HEK293T (cell line): Measurements from ENCODE around the gene TGM5.

Experiments used
- CTCF ChIA-PET: fragments of 350-600 bp; formaldehyde crosslinking; extraction: SDS; loops from one replicate; lab custom pipeline; 2021; ENCODE audit warnings: antibody characterized with exemption, inconsistent platforms; lab: Yijun Ruan, JAX
- POLR2A ChIA-PET: fragments of 350-600 bp; formaldehyde crosslinking; extraction: SDS; loops from one replicate; lab custom pipeline; 2020; ENCODE audit warnings: antibody characterized with exemption, inconsistent platforms; lab: Yijun Ruan, JAX
- DNase-seq: peaks from one replicate; pipeline ENCODE4 v3.0.0; 2012; ENCODE audit warnings: mixed read lengths; ENCODE audit errors: extremely low spot score
- ARNT ChIP-seq: fragments of 450-650 bp; IDR thresholded peaks from 2 replicates; pipeline ENCODE4 v1.6.1; 2017; ENCODE audit warnings: mild to moderate bottlenecking
- BHLHE40 ChIP-seq: fragments of 450-650 bp; IDR thresholded peaks from 2 replicates; pipeline ENCODE4 v1.6.1; 2016; ENCODE audit warnings: mild to moderate bottlenecking, moderate library complexity, borderline replicate concordance
- CTBP1 ChIP-seq: fragments of 450-650 bp; IDR thresholded peaks from 2 replicates; pipeline ENCODE4 v1.6.1; 2016; ENCODE audit warnings: borderline replicate concordance
- ELF4 ChIP-seq: fragments of 450-650 bp; IDR thresholded peaks from 2 replicates; pipeline ENCODE4 v1.6.1; 2017; ENCODE audit warnings: antibody characterized with exemption
- FOXA1 ChIP-seq: fragments of 450-650 bp; IDR thresholded peaks from 2 replicates; pipeline ENCODE4 v1.6.1; 2016; ENCODE audit warnings: mild to moderate bottlenecking
- FOXK2 ChIP-seq: fragments of 450-650 bp; IDR thresholded peaks from 2 replicates; pipeline ENCODE4 v1.6.1; 2016; ENCODE audit warnings: mild to moderate bottlenecking
- FOXM1 ChIP-seq: fragments of 450-650 bp; IDR thresholded peaks from 2 replicates; pipeline ENCODE4 v1.6.1; 2017; ENCODE audit warnings: mild to moderate bottlenecking, borderline replicate concordance
- HDGF ChIP-seq: fragments of 450-650 bp; IDR thresholded peaks from 2 replicates; pipeline ENCODE4 v1.6.1; 2017; ENCODE audit warnings: antibody characterized with exemption, borderline replicate concordance
- L3MBTL2 ChIP-seq: fragments of 450-650 bp; conservative IDR thresholded peaks from 2 replicates; pipeline ENCODE4 v1.6.1; 2016; ENCODE audit warnings: mild to moderate bottlenecking
- LEF1 ChIP-seq: fragments of 450-650 bp; IDR thresholded peaks from 2 replicates; pipeline ENCODE4 v1.6.1; 2017; ENCODE audit warnings: mild to moderate bottlenecking, borderline replicate concordance
- NFRKB ChIP-seq: fragments of 450-650 bp; IDR thresholded peaks from 2 replicates; pipeline ENCODE4 v1.6.1; 2016; ENCODE audit warnings: mild to moderate bottlenecking, moderate library complexity
- PKNOX1 ChIP-seq: fragments of 450-650 bp; IDR thresholded peaks from 2 replicates; pipeline ENCODE4 v1.6.1; 2016
- SP1 ChIP-seq: fragments of 450-650 bp; IDR thresholded peaks from 2 replicates; pipeline ENCODE4 v1.6.1; 2017
- SUZ12 ChIP-seq: fragments of 450-650 bp; IDR thresholded peaks from 2 replicates; pipeline ENCODE4 v1.6.1; 2016; ENCODE audit warnings: mild to moderate bottlenecking
- TARDBP ChIP-seq: fragments of 450-650 bp; IDR thresholded peaks from 2 replicates; pipeline ENCODE4 v1.6.1; 2016
- ZNF384 ChIP-seq: fragments of 450-650 bp; IDR thresholded peaks from 2 replicates; pipeline ENCODE4 v1.6.1; 2016

The TGM5 gene

DNA sequence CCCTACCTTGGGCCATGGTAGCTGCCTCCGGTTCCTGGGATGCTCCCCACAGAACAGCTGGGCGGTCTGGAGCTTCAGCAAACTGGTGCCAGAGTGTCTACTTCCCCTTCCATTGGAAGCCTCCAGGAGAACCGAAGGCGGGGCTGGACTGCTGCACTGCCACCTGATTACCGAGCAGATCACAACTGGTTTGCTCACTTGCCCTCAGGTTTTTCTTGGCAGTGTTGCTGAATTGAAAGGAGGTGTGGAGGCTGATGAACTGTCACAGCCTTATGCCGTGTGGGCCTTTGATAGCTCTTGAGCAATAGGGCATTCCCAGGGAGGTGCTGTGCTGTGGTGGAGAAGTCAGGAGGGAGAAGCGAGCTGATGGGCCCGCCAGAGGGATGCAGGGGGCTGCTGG lies at the start of gene TGM5:
Gene TGM5 (minus strand): TSS at position 95 of the 400 bp plus-strand sequence. CDS start 79 bp downstream, at position 16.
- no peak for DNase-seq
- ChIA-PET POLR2A (no interaction called here), CTCF (no interaction called here)
- TF ChIP-seq ARNT (no peak), FOXK2 (no peak), ZNF384 (no peak), LEF1 (no peak), ELF4 (no peak)

DNA sequence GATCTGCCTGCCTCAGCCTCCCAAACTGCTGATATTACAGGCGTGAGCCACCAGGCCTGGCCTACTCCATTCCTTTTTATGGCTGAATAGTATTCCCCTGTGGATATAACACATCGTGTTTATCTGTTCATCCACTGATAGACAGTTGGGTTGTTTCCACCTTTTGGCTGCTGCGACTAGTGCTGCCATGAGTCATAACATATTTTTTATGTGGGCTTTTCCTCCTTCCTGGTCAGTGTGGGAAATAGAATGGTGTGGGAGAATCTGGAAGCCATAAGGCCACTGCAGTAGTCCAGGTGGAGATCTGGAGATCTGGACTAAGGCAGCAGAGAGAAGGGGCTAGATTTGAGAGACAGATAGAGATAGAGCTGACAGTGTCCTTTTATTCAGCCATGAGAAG lies 47.4 kb upstream of the TGM5 start:
- ChIA-PET POLR2A (no interaction called here), CTCF (interaction anchor here (0.9 kb wide), 1 partner anchor 196 kb away, joined by 3 read pairs; no protein-coding TSS in a partner anchor)
- no peak for TF ChIP-seq TARDBP
- TF ChIP-seq BHLHE40 = no peak
- TF ChIP-seq HDGF = no peak
- no peak for TF ChIP-seq LEF1
- no peak for TF ChIP-seq SP1
- no peak for TF ChIP-seq CTBP1
- TF ChIP-seq FOXK2 = no peak
- no peak for TF ChIP-seq ZNF384
- no peak for TF ChIP-seq NFRKB
- no peak for TF ChIP-seq ARNT
- no peak for TF ChIP-seq L3MBTL2
- no peak for TF ChIP-seq PKNOX1
- no peak for TF ChIP-seq FOXA1
- no peak for DNase-seq

DNA sequence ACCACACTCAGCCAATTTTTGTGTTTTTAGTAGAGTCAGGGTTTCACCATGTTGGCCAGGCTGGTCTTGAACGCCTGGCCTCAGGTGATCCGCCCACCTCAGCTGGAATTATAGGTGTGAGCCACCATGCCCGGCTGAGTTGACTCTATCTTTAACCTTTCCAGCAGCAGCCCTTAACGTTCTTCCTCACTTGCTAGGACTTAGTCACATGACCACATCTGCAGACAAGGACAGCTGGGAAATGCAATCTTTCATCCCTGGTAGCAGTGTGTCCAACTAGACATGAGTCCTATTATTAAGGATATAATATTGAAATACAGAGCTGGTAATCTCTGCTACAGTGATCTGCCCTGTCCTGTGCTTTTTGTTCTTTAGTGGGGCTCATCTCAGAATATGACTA lies 45.6 kb upstream of the TGM5 start:
- TF ChIP-seq LEF1 (no peak), ELF4 (no peak)
- ChIA-PET CTCF (no interaction called here), POLR2A (interaction anchor here (1.2 kb wide), 1 partner anchor 10 kb away, joined by 3 read pairs; the partner anchor contains the start of gene TGM7)
- DNase-seq = no peak

DNA sequence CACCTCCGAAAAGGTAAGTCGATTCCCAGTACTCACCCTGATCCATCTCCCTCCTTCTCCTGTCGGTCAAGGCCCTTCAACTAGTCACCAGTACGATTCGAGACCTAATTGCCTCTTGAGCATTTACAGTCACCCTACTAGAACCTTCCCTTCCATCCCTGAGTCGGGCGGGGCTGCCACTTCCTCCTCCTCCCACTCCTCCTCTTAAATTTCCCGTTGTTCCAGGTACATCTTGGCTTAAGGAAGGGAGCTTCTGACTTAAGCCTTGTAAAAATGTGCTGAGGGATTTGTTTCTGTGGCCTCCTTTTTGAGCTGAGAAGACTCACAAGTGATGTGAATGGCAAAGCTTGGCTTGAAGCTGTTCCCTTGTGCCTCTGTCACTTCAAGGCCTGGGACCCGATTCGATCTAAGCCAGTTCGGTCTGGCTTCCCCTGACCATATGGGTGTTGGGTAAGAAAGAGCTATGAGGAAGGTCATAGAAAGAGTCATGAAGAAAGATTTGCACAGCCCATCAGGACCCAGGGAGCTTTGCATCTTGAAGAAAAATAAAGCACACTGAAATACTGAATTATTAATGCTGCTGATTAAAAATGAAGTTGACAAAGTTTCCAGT lies 35.6 kb upstream of the TGM5 start, which contains the start of gene TGM7:
Gene TGM7 (minus strand): TSS at position 51 of the 613 bp plus-strand sequence.
- ChIA-PET CTCF (interaction anchor here (0.6 to 1.2 kb wide), 2 partner anchors 17 to 22 kb away, joined by 4 to 7 read pairs; no protein-coding TSS in a partner anchor), POLR2A (interaction anchor here (1.1 kb wide), 1 partner anchor 11 kb away, joined by 3 read pairs; no protein-coding TSS in a partner anchor)
- DNase-seq = no peak
- TF ChIP-seq TARDBP (no peak), LEF1 (no peak), FOXK2 (no peak), HDGF (no peak), NFRKB (no peak), L3MBTL2 (no peak), ZNF384 (no peak), SUZ12 (no peak), SP1 (no peak), BHLHE40 (no peak), FOXA1 (no peak), PKNOX1 (no peak), CTBP1 (no peak), ARNT (no peak), FOXM1 (no peak), ELF4 (no peak)

DNA sequence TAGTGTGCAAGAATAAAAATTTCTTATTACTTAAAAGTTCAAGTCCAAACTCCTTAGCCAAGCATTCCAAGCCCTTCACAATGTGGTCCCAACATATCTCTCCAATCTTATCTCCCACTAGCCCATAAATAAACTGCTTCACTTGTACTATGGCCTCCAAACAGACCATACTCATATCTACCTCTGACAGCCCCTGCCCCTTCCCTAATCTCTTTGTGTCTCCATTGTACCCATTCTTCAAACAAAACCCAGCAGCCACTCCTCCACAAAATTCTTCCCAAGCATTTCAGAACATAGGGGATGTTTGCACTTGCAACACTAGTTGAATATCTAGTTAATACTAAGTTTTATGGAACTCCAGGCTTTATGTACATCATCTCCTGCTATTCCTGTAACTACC lies 33.2 kb upstream of the TGM5 start:
- ChIA-PET POLR2A (no interaction called here), CTCF (no interaction called here)
- TF ChIP-seq SP1 (no peak), PKNOX1 (no peak), LEF1 (no peak), NFRKB (no peak), FOXK2 (no peak), FOXM1 (no peak), ZNF384 (no peak), ELF4 (no peak), CTBP1 (no peak), SUZ12 (no peak), FOXA1 (no peak)
- DNase-seq = no peak

- no peak for TF ChIP-seq BHLHE40
- no peak for TF ChIP-seq NFRKB
- no peak for TF ChIP-seq FOXK2
- TF ChIP-seq CTBP1 = no peak
- no peak for TF ChIP-seq FOXM1
- TF ChIP-seq FOXA1 = no peak
- no peak for TF ChIP-seq SUZ12
- no peak for TF ChIP-seq SP1
- TF ChIP-seq PKNOX1 = no peak
- no peak for TF ChIP-seq ELF4
- TF ChIP-seq HDGF = no peak
- no peak for TF ChIP-seq L3MBTL2
- no peak for TF ChIP-seq ZNF384
- no peak for TF ChIP-seq LEF1
- TF ChIP-seq TARDBP = no peak
- no peak for TF ChIP-seq ARNT
- ChIA-PET CTCF (no interaction called here), POLR2A (no interaction called here)
- no peak for DNase-seq
Observed at GRCh38 chr15:43299411-43299810, 32.7 kb upstream of the TGM5 start.
